ENCODE measurements around the gene CD83. TPM values are rescaled to one million over a fixed set of nuclear protein-coding genes. Genes with fewer than 3 reads are reported as not detected.

CD83 gene
- total and polyA plus RNA-seq, 9 of the 15 experiments (the other 6 are each of a cell fraction or from before 2014, with no cell fraction given): 2.5 to 4.1 (median 3.4) TPM

DNA sequence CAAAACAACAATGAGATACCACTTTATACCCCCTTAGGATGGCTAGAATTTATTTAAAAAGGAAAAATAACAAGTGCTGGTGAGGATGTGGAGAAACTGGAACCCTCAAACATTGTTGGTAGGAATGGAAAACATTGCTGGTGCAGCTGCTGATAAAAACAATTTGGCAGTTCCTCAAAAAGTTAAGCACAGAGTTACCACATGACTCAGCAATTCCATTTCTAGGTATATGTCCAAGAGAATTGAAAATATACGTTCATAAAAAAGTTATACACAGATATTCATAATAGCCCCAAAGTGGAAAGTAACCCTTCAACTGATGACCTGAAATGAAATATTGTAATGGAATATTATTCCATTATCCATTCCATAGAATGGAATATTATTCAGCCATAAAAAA lies 55.0 kb downstream of the CD83 start:
- H3K4me1 ChIP-seq (replicated peaks in 1 of 2; ENCODE audit: control insufficient read depth in 2 of 2, insufficient read depth in 2 of 2, low read length in 2 of 2): no peaks in the 10 kb centered on the region
- no peak for FAIRE-seq
- no peak for ATAC-seq
- H3K9me3 ChIP-seq (replicated peaks; ENCODE audit: control insufficient read depth, insufficient read depth, low read depth, low read length): peaks cover 9% of the 10 kb centered on the region; the same call in 1 of the 2 replicates
- no TSS peak for BruUV-seq (replicated peaks)
- H3K9me1 ChIP-seq (ENCODE audit: control insufficient read depth, insufficient read depth, low read length): no peaks in the 10 kb centered on the region
- ChIA-PET POLR2A (no interaction called here), CTCF (ENCODE audit: low intra/inter-chr PET ratio) (no interaction called here)
- H3K4me2 ChIP-seq (ENCODE audit: insufficient read depth, low read length): no peak overlapping the region
- in situ Hi-C loops (cut with MboI): no loop called here
- H3K27me3 ChIP-seq (ENCODE audit: control insufficient read depth in 2 of 2, insufficient read depth in 2 of 2, low read length in 2 of 2): peaks cover 15 to 26% of the 10 kb centered on the region in 2 experiments
- intact Hi-C loops (cut with micrococcal nuclease): no loop called here
- H3K36me3 ChIP-seq (ENCODE audit: control insufficient read depth, insufficient read depth, low read length): no peaks in the 10 kb centered on the region
- DNase-seq (ENCODE audit: extremely low read depth in 1 of 4, low spot score in 3 of 4): no peak
- H3K4me3 ChIP-seq: no peak overlapping the region
- TF ChIP-seq ARNT (IDR thresholded peaks at IDR 0.05): no peak
- TF ChIP-seq NFE2 (IDR thresholded peaks at IDR 0.05; ENCODE audit: low read depth): peak; percentile 66
- peak; percentile 79 for TF ChIP-seq MAFF (IDR thresholded peaks at IDR 0.05; ENCODE audit: low read length)
- TF ChIP-seq ZNF316 (IDR thresholded peaks at IDR 0.05): peak; percentile 84
- peak; percentile 49 for TF ChIP-seq RBM25 (IDR thresholded peaks at IDR 0.05; ENCODE audit: low read depth, low read length, severe bottlenecking)
- peak; percentile 49; the same call in 1 of the 2 replicates for TF ChIP-seq SPI1 (IDR thresholded peaks at IDR 0.05; ENCODE audit: borderline replicate concordance, low read depth, low read length)
- no peak for TF ChIP-seq PHTF2 (CRISPR knock-in tag; IDR thresholded peaks at IDR 0.05)
- TF ChIP-seq BACH1 (tag; IDR thresholded peaks at IDR 0.05): peak; percentile 36; the same call in 1 of the 2 replicates
- peak; percentile 85 for TF ChIP-seq MAFG (tag; conservative IDR thresholded peaks at IDR 0.05)
- TF ChIP-seq MAFK (IDR thresholded peaks at IDR 0.05; ENCODE audit: low read length): peak; percentile 72
- peak; percentile 70 for TF ChIP-seq BCOR (IDR thresholded peaks at IDR 0.05)
- TF ChIP-seq C11orf30 (IDR thresholded peaks at IDR 0.05; ENCODE audit: low read depth): peak; percentile 66
- no peak for TF ChIP-seq NR2F6 (CRISPR knock-in tag; IDR thresholded peaks at IDR 0.05)
- TF ChIP-seq NFIC (IDR thresholded peaks at IDR 0.05): peak; percentile 21; the same call in 1 of the 2 replicates
- peak; percentile 59 for TF ChIP-seq NFE2L1 (tag; IDR thresholded peaks at IDR 0.05; ENCODE audit: borderline replicate concordance, low read depth)
- no peak for TF ChIP-seq YBX1 (IDR thresholded peaks at IDR 0.05)
- H3K79me2 ChIP-seq (ENCODE audit: control insufficient read depth, insufficient read depth, low read length): no peaks in the 10 kb centered on the region
- no peak overlapping the region for H3K27ac ChIP-seq (ENCODE audit: extremely low read depth, low read depth, low read length)
- H4K20me1 ChIP-seq (replicated peaks; ENCODE audit: control insufficient read depth, insufficient read depth, low read length): no peaks in the 10 kb centered on the region
- no peak overlapping the region for H3K9ac ChIP-seq (ENCODE audit: insufficient read depth in 1 of 2, low read depth in 2 of 2, low read length in 2 of 2)
- H2AFZ ChIP-seq (ENCODE audit: low read depth, low read length): no peak overlapping the region
- WGBS (ENCODE audit: insufficient coverage, low coverage, missing lambda C conversion rate): 0% methylated on average over 1 of the region's 1 CpG

All from K562 (cell line).